Glomerular visceral epithelial cell (primary cell): ENCODE results near the gene PRR29.

Experiments used
- DNase-seq: peaks from one replicate; pipeline ENCODE4 v3.0.0-alpha.2; 2016; ENCODE audit errors: extremely low spot score

PRR29 gene

GRCh38 chr17:64042700-64043485 is 44.7 kb downstream of the PRR29 start:
- DNase-seq = no peak

- no peak for DNase-seq
Observed at GRCh38 chr17:64045176-64045575, 47.0 kb downstream of the PRR29 start.

GRCh38 chr17:64048805-64049204 is 50.7 kb downstream of the PRR29 start:
- DNase-seq = no peak

GRCh38 chr17:64051153-64051552 is 53.0 kb downstream of the PRR29 start:
- DNase-seq = no peak

- no peak for DNase-seq
Observed at GRCh38 chr17:64053101-64053500, 55.0 kb downstream of the PRR29 start.
